ENCODE results near the gene CSNK1A1.
"Not testable (repeated sequence)": the region's sequence is repeated elsewhere in the genome, so short reads cannot be mapped to it uniquely, and the experiment has no call there.

Gene CSNK1A1

DNA sequence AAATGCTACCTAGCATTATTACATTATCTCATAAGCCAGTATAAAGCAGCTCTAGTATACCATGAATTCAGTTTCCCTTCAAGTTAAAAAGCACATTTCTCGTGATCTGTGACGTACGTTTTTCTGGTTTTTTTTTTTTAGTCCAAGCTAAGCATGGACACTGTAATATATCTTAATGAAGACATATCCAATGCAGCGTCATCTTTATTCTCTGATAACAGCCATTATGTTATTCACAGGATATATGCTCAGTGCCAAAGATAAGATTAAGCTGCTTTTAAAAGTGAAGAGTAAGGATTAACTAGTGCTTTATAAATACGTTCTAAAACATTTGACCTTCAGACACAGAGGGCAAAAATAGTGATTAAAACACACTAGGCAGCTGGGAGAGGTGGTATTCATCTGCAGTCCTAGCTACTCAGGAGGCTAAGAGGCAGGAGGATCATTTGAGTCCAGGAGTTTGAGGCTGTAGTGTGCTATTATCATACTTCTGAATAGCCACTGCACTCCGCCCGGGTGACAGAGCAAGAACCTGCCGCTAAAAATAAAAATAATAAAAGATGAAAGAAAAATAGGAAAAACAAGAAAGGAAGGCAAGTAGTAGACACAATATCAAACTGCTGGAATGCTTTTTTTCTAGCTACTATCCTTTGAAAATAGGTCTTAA, 7.7 kb downstream of the CSNK1A1 start:
- TF ChIP-seq, protein P1, sequence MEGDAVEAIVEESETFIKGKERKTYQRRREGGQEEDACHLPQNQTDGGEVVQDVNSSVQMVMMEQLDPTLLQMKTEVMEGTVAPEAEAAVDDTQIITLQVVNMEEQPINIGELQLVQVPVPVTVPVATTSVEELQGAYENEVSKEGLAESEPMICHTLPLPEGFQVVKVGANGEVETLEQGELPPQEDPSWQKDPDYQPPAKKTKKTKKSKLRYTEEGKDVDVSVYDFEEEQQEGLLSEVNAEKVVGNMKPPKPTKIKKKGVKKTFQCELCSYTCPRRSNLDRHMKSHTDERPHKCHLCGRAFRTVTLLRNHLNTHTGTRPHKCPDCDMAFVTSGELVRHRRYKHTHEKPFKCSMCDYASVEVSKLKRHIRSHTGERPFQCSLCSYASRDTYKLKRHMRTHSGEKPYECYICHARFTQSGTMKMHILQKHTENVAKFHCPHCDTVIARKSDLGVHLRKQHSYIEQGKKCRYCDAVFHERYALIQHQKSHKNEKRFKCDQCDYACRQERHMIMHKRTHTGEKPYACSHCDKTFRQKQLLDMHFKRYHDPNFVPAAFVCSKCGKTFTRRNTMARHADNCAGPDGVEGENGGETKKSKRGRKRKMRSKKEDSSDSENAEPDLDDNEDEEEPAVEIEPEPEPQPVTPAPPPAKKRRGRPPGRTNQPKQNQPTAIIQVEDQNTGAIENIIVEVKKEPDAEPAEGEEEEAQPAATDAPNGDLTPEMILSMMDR (IDR thresholded peaks at IDR 0.05; ENCODE audit: extremely low read depth, missing control alignments): no peak
- DNase-seq (ENCODE audit: low spot score): no peak

DNA sequence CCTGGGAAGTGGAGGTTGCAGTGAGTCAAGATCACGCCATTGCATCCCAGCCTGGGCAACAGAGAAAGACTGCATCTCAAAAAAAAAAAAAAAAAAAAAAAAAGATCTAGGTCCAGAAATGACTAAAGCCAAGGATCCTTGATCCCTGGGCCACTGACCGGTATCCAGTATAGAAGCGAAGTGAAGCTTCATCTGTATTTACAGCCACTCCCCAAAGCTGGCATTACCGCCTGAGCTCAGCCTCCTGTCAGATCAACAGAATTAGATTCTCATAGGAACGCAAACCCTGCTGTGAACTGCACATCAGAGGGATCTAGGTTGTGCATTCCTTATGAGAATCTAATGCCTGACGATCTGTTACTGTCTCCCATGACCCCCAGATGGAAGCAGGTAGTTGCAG, 9.3 kb downstream of the CSNK1A1 start:
- TF ChIP-seq, protein P1 (IDR thresholded peaks at IDR 0.05; ENCODE audit: extremely low read depth, missing control alignments): no peak
- DNase-seq (ENCODE audit: low spot score): no peak

DNA sequence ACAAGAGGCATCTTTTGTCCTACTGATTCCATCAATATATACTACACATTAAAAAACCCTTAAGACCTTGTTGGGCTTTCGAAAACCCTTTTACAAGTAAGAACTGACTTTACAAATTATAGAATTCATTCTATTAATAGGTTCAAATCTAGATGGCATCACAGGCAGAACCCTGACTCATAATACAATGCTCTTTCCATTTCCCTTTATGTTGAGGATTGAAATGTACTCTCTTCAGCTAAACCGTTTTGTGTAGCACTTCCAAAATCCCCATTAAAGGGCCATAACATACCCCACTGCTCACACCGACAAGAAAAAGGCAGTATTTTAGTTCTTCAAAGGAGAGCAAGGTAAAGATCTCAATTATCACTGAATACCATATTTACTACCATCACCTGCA, 11.2 kb downstream of the CSNK1A1 start:
- TF ChIP-seq, protein P1 (IDR thresholded peaks at IDR 0.05; ENCODE audit: extremely low read depth, missing control alignments): no peak
- no peak for DNase-seq (ENCODE audit: low spot score)

DNA sequence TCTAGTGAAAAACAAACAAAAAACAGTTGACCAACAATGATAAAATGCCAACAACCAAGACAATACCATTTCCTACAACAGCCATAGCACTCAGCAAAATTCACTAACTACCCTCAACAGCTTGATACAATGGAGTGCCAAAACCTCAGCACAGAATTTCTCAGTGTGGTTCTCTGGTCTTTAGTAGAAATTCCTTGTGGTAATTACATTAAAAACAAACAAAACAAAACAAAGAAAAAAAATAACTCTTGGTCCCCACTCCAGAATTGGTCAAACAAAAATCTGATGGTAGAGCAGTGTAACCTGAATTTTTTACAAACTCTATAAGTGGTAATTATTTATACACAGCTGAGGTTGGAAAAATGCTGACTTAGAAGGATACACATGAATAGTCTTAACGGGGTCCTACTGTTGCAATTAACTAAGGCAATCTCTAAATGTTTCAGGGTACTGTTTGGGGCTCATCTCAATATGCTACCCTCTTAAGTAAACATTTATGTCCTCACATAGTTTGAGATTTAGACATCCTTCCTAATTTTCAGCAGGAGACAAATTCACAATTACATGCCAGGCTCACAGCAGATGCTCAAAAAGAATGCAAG, 13.8 kb downstream of the CSNK1A1 start:
- TF ChIP-seq, protein P1 (IDR thresholded peaks at IDR 0.05; ENCODE audit: extremely low read depth, missing control alignments): no peak

DNA sequence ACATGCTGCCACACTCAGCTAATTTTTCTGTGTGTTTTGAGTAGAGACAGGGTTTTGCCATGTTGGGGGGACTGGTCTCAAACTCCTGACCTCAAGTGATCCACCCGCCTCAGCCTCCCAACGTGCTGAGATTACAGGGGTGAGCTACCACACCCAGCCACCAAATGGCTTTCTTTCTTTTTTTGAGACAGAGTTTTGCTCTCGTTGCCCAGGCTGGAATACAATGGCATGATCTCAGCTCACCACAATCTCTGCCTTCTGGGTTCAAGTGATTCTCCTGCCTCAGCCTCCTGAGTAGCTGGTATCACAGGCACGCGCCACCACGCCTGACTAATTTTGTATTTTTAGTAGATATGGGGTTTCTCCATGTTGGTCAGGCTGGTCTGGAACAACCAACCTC, 15.5 kb downstream of the CSNK1A1 start:
- not testable (repeated sequence) for DNase-seq (ENCODE audit: low spot score)

More for the DNA sequence above, 13.8 kb downstream of the CSNK1A1 start:
- DNase-seq (ENCODE audit: low spot score): no peak

DNA sequence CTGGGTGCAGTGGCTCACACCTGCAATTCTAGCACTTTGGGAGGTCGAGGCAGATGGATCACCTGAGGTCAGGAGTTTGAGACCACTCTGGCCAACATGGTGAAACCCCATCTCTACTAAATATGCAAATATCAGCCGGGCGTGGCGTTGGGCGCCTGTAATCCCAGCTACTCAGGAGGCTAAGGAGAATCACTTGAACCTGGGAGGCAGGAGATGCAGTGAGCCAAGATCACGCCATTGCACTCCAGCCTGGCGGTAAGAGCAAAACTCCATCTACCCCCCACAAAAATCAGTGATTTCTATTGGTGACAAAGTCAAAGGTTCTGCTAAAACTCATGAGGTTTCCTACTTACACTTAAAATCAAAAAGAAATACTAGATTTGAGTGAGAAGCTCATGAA, 18.8 kb downstream of the CSNK1A1 start:
- TF ChIP-seq, protein P1 (IDR thresholded peaks at IDR 0.05; ENCODE audit: extremely low read depth, missing control alignments): no peak
- no peak for DNase-seq (ENCODE audit: low spot score)

DNA sequence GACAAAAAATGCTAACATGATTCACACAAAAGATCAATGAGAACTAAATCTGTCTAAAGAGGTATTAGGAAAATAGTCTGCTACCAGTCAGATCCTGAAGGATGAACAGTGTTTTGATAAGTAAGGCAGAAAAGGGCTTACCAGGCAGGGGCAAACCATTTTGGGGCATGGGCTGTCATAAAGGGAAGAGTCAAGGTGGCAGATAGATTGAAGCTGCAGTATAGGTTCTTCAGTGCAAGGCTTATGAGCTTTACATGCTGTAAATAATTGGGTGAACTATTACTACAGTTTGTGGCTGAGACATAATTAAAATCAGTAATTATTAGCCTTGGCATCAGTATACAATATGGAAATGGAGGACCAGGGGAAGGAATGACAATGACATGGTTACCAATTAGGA, 21.8 kb downstream of the CSNK1A1 start:
- TF ChIP-seq, protein P1 (IDR thresholded peaks at IDR 0.05; ENCODE audit: extremely low read depth, missing control alignments): no peak
- DNase-seq (ENCODE audit: low spot score): no peak
